GM19238 (cell line): Measurements from ENCODE around the gene TIAM1.

Experiments
- DNase-seq: peaks from one replicate; pipeline ENCODE4 v3.0.0; 2011; ENCODE audit warnings: low spot score; ENCODE audit not compliant: insufficient read length

TIAM1 gene

DNA sequence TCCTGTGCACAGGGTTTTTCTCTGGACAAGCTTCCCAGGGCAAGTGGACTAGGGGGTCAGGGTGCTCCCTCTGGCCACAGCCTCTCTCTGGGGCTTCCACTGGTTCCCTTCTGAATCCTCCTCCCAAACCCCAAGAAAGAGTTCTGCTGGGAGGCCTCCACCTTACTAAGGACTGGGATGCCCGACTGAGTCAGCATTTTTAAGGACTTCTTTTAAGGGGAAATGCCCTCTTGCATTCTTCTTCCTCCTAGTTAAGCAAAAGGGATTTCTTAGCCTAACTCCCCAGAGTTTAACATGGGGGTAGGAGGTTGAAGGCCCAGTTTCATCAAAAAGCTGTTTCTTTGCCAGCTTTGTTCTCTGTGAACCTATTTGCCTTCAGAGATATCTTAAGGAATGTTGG, 206.1 kb downstream of the TIAM1 start:
- no peak for DNase-seq

DNA sequence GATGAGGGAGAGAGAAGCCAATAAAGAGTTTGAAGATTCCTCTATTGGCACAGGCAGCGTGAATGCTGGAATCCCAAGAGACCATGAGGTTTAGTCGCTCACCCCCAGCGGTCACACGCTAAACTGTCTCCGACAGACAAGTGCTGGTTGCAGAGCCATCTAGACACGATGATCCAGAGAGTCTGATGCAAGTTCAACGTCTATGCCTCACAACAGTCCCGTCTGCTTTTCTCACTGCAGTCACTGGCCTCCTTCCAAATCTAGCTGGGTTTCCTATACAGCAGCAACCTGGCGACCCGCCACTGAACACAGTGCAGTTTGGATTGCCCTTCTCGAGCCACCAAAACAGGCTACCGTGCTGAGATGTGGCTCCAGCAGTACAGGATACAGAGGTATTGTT, 207.2 kb downstream of the TIAM1 start:
- no peak for DNase-seq

DNA sequence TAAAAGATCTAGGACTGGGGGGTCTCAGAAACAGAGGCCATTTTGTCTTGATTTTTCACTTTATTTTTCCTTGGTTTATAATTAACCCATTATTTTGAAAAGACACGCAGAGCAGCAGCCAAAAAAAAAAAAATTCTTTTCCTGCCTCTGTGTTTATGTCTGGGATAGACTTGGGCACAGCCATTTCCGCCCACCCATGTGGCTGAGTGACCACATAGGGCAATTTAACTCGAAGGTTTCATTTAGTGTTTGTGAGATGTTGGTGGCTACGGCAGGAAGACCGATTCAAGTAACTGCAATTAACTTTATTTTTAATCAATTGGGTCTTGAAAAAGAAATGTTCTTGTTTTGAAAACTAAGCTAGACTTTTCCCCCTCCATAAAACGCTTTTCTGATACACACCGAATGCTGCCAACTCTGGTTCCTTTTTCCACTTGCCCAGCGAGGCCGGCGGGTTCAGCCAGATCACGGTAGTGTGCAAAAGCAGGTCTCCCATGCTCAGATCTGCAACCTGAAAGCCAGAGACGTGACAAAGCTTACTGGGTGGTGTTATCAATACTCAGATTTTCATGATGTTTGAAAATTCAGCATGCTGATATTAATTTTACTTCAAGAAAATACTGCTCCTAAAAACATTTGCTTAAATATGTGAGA, 208.4 kb downstream of the TIAM1 start:
- DNase-seq = no peak

- no peak for DNase-seq
Observed at GRCh38 chr21:31133243-31133830, 210.7 kb downstream of the TIAM1 start.

GRCh38 chr21:31132574-31133242, 211.4 kb downstream of the TIAM1 start:
- peak; percentile 15 for DNase-seq

- no peak for DNase-seq
Observed at GRCh38 chr21:31130821-31131220, 213.2 kb downstream of the TIAM1 start.

DNA sequence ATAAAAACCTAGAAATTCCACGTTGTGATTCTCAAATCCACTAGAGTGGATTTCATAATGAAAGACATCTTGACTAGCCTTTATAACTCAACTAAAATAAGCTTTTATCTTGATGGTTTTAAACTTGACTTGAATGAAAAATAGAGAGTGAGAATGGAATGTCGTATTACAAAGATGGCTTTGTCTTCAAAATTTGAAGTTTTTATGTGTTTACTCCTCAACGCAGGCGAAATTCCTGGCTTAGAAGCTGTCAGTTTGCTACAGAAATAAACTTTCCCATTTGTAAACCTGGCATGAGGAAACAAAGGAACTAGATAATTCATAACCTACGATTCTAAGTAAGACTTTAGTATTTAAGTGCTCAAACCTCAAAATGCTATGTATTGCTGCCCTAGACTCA, 215.8 kb downstream of the TIAM1 start:
- no peak for DNase-seq

DNA sequence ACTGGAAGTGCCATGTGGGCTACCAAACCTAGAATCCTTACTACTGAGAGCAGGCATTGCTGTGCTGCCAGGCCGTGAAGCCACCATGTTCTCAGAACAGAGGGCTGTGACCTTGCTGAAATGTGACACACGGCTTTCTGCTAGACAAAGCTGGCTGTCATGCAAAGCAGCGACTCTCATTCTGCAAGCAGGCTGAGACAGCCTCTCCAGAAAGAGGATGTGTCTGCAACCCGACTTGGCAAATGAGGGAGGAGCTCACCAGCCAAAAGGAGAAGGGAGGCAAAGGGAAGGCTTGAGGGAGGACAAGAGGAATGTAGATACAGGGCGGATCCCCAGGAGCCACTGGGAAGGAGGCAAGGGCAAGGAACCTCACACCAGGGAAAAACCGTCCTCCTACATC, 220.1 kb downstream of the TIAM1 start:
- DNase-seq = no peak

- no peak for DNase-seq
Observed at GRCh38 chr21:31119199-31119598, 224.9 kb downstream of the TIAM1 start.

DNA sequence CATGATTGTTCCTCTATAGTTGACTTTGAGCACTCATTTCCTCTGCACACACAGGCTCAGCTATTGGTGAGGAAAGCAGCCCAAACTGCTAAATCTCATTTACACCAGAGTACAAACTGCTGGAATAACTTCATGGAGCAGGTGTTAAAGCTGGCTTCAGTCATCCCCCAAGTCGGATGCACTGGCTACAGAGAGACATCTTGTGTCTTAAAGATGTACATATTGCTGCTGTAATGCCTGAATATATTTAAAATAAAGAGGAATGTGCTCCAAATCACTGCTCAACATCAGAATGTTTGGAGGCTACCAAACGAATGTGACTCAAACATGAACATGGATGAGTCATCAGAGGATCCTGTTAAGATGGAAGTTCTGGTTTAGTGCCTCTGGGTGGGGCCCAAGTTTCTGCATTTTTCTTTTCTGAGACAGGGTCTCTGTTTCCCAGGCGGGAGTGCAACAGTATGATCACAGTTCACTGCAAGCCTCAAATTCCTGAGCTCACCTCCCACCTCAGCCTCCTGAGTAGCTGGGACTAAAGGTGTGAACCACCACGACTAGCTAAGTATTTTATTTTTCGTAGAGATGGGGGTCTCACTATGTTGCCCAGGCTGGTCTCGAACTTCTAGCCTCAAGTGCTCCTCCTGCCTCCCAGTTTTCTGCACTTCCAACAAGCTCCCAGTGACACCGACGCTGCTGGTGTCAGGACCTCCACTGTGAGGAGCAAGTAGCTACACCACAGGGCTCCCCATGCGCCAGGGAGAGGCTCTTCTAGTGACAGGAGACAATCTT, 226.7 kb downstream of the TIAM1 start:
- DNase-seq = no peak

DNA sequence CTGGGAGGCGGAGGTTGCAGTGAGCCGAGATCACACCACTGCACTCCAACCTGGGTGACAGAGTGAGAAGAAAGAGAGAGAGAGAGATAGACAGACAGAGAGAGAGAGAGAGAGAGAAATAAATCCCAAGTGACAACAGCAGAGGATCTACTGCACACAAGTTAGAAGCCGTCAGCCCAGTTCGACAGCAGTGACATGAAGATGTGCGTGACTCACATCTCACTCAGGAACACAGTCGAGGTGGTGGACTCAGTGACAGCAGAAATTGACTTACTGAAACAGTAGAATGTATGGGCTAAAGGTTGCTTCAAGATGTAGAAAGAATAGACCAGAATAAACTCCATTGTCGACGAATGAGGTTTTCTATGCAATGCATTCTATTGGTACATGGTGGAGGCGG, 228.8 kb downstream of the TIAM1 start:
- DNase-seq = no peak

- no peak for DNase-seq
Observed at GRCh38 chr21:31111093-31111492, 233.0 kb downstream of the TIAM1 start.

DNA sequence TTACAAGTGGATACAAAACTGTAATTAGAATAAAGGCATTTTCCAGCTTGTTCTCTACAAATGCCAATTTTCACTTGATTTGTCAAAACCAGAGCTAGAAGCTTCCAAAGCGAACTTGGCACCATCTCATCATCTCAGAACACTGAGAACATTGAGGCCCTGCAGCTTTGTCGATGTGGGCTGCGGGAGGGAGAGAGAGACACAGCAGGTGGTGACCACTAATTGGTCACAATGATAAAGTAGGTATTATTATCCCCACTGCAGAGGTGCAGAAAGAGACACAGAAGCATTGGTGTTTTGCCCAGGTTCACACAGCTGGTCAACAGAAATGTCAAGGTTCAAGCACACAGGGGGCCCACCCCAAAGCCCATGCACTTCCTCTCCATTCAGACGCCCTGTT, 233.6 kb downstream of the TIAM1 start:
- no peak for DNase-seq

DNA sequence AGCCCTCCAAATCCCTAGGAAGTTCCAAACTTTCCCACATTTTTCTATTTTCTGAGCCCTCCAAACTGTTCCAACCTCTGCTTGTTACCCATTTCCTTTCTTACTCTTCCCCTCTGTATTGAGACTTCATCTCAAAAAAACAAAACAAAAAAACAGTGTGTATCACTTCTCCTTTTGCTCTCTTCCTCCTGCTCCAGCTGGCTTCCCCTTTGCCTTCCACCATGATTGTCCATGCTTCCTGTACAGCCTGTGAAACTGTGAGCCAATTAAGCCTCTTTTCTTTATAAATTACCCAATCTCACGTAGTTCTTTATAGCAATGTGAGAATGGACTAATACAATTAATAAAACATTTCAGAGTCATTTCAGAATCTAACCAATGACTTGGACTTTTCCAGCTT, 236.2 kb downstream of the TIAM1 start:
- DNase-seq = no peak

DNA sequence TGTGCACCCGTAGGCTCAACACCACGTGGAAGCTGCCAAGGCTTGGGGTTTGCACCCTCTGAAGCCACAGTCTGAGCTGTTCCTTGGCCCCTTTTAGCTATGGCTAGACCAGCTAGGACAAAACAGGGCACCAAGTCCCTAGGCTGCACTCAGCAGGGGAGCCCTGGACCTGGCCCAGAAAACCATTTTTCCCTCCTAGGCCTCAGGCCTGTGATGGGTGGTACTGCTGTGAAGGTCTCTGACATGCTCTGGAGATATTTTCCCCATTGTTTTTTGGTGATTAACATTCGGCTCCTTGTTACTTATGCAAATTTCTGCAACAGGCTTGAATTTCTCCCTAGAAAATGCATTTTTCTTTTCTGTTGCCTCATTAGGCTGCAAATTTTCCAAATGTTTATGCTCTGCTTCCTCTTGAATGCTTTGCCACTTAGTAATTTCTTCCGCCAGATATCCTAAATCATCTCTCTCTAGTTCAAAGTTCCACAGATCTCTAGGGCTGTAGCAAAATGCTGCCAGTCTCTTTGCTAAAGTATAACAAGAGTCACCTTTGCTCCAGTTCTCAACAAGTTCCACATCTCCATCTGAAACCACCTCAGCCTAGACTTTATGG, 236.8 kb downstream of the TIAM1 start:
- DNase-seq = no peak

GRCh38 chr21:31103571-31104265, 240.3 kb downstream of the TIAM1 start:
- no peak for DNase-seq

GRCh38 chr21:31103163-31103562, 240.9 kb downstream of the TIAM1 start:
- no peak for DNase-seq

DNA sequence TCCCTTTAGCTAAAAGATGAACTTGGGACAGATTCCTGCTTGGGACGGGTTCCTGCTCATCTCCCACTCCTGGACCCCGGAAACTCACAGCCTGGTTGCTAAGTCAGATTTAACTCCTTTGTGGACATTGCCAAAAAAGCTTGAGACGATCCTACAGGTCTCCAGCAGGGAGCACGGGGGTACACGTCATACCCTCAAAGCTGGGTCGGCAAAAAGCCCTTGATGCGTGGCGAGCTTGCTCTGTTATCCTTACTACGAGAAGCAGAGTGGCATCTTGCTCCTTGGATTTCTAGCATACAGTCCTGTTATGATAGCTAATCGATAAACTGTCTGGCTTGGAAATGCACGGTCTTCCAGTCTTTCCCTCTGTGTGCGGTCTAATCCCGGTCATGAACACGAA, 244.9 kb downstream of the TIAM1 start:
- DNase-seq = no peak

DNA sequence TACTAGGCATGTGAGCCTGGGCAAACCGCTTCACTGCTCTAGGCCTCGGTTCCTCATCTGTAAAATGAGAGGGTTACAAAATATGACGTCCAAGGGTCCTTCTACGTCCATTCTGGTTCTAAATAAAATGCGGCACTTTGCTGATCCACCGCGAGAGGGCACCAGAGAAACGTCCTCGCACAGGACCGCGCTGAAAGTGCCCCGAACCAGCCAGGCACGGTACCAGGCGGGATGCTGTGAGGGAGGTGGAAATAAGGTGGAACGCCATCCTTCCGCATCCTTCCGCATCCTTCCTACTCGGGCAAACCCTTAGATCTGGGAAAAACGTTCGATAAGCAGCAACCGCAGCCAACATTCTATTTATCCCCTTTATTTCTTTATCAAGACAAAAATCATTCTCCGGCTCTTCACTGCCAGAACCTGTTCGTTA, 245.5 kb downstream of the TIAM1 start:
- peak; percentile 34 for DNase-seq

GRCh38 chr21:31092832-31093625, 251.0 kb downstream of the TIAM1 start:
- DNase-seq = no peak
